ENCODE results near the gene FBXO38.

The FBXO38 gene

GRCh38 chr5:148438933-148439332 lies 55.2 kb downstream of the FBXO38 start:
- no peak for DNase-seq (ENCODE audit: extremely low read depth, low read depth)

GRCh38 chr5:148443241-148443640 lies 59.5 kb downstream of the FBXO38 start:
- no peak for DNase-seq (ENCODE audit: extremely low read depth, low read depth)
- no peak for TF ChIP-seq CTCF (IDR thresholded peaks at IDR 0.05; ENCODE audit: low read depth, low read length)

More at GRCh38 chr5:148438933-148439332, 55.2 kb downstream of the FBXO38 start:
- no peak for TF ChIP-seq CTCF (IDR thresholded peaks at IDR 0.05; ENCODE audit: low read depth, low read length)

GRCh38 chr5:148443998-148444397 lies 60.2 kb downstream of the FBXO38 start:
- DNase-seq (ENCODE audit: extremely low read depth, low read depth), result peak; percentile 39
- peak; percentile 70 for TF ChIP-seq CTCF (IDR thresholded peaks at IDR 0.05; ENCODE audit: low read depth, low read length)

GRCh38 chr5:148445578-148445977 lies 61.8 kb downstream of the FBXO38 start:
- TF ChIP-seq CTCF (IDR thresholded peaks at IDR 0.05; ENCODE audit: low read depth, low read length), result no peak
- no peak for DNase-seq (ENCODE audit: extremely low read depth, low read depth)

- TF ChIP-seq CTCF (IDR thresholded peaks at IDR 0.05; ENCODE audit: low read depth, low read length), result no peak
- DNase-seq (ENCODE audit: extremely low read depth, low read depth), result no peak
Observed at GRCh38 chr5:148446611-148447010, 62.9 kb downstream of the FBXO38 start.

GRCh38 chr5:148452499-148453193 lies 68.9 kb downstream of the FBXO38 start:
- TF ChIP-seq CTCF (IDR thresholded peaks at IDR 0.05; ENCODE audit: low read depth, low read length), result no peak
- no peak for DNase-seq (ENCODE audit: extremely low read depth, low read depth)

- no peak for TF ChIP-seq CTCF (IDR thresholded peaks at IDR 0.05; ENCODE audit: low read depth, low read length)
- no peak for DNase-seq (ENCODE audit: extremely low read depth, low read depth)
Observed at GRCh38 chr5:148454576-148454975, 70.8 kb downstream of the FBXO38 start.

Data from AG09319 (cell line).